GM23338 (cell line): Measurements from ENCODE around the gene NEK6. TPM values are rescaled to one million over a fixed set of nuclear protein-coding genes. Genes with fewer than 3 reads are reported as not detected.

Experiments used
- ATAC-seq: fragments of 200-7000 bp; cut with Tn5 transposase; 3 replicates; pipeline ENCODE4 v1.9.1; 2020
- DNase-seq: peaks from one replicate; pipeline ENCODE4 v3.0.0-alpha.2; 2015; ENCODE audit warnings: low spot score
- H2AFZ ChIP-seq: fragments of 200-600 bp; sonication (generic); 2 replicates; pipeline ENCODE4 v1.8.0; 2016; ENCODE audit warnings: antibody characterized with exemption, mild to moderate bottlenecking, moderate library complexity
- H3F3A ChIP-seq: fragments of 200-600 bp; sonication (generic); replicated peaks from 2 replicates; pipeline ENCODE4 v1.8.0; 2017; ENCODE audit warnings: antibody characterized with exemption, mixed run types, low read depth
- H3K27ac ChIP-seq: fragments of 200-600 bp; sonication (generic); 2 replicates; pipeline ENCODE4 v1.6.1; 2016; ENCODE audit warnings: low read depth
- H3K27me3 ChIP-seq: fragments of 200-600 bp; sonication (generic); 2 replicates; pipeline ENCODE4 v1.8.0; 2016; ENCODE audit warnings: mild to moderate bottlenecking, mixed run types, moderate library complexity; ENCODE audit not compliant: insufficient read depth
- H3K36me3 ChIP-seq: fragments of 200-600 bp; sonication (generic); 2 replicates; pipeline ENCODE4 v1.8.0; 2016; ENCODE audit warnings: mild to moderate bottlenecking; ENCODE audit not compliant: insufficient read depth
- H3K4me1 ChIP-seq: fragments of 200-600 bp; sonication (generic); 2 replicates; pipeline ENCODE4 v1.8.0; 2016; ENCODE audit warnings: mild to moderate bottlenecking, moderate library complexity; ENCODE audit not compliant: insufficient read depth
- H3K4me2 ChIP-seq: fragments of 200-600 bp; sonication (generic); 2 replicates; pipeline ENCODE4 v1.7.1; 2017; ENCODE audit warnings: mixed run types
- H3K4me3 ChIP-seq: fragments of 200-600 bp; sonication (generic); 2 replicates; pipeline ENCODE4 v1.6.1; 2016; ENCODE audit warnings: mixed run types
- H3K79me2 ChIP-seq: fragments of 200-600 bp; sonication (generic); replicated peaks from 2 replicates; pipeline ENCODE4 v1.8.0; 2017; ENCODE audit warnings: mild to moderate bottlenecking; ENCODE audit not compliant: insufficient read depth
- H3K9me2 ChIP-seq: fragments of 200-600 bp; sonication (generic); 2 replicates; pipeline ENCODE4 v1.8.0; 2017; ENCODE audit not compliant: insufficient read depth
- H4K20me1 ChIP-seq: fragments of 200-600 bp; sonication (generic); replicated peaks from 2 replicates; pipeline ENCODE4 v1.8.0; 2017; ENCODE audit warnings: mild to moderate bottlenecking; ENCODE audit not compliant: insufficient read depth
- H3K27ac Mint-ChIP-seq: 2 replicates; pipeline ENCODE4 v1.8.0; 2020; ENCODE audit warnings: inconsistent platforms, mild to moderate bottlenecking, moderate library complexity, mixed read lengths
- H3K27me3 Mint-ChIP-seq: 3 replicates; pipeline ENCODE4 v1.8.0; 2022; ENCODE audit warnings: low read depth, mild to moderate bottlenecking, moderate library complexity, mixed read lengths, inconsistent platforms; ENCODE audit not compliant: insufficient read depth, poor library complexity
- H3K36me3 Mint-ChIP-seq: 3 replicates; pipeline ENCODE4 v1.8.0; 2021; ENCODE audit warnings: low read depth, mild to moderate bottlenecking, inconsistent platforms, moderate library complexity, mixed read lengths
- H3K4me1 Mint-ChIP-seq: 3 replicates; pipeline ENCODE4 v1.8.0; 2020; ENCODE audit warnings: mild to moderate bottlenecking, inconsistent platforms, mixed read lengths
- H3K4me3 Mint-ChIP-seq: 3 replicates; pipeline ENCODE4 v1.8.0; 2021; ENCODE audit warnings: moderate library complexity, mild to moderate bottlenecking, inconsistent platforms, mixed read lengths
- H3K9me3 Mint-ChIP-seq: 3 replicates; pipeline ENCODE4 v1.8.0; 2020; ENCODE audit warnings: moderate library complexity, mild to moderate bottlenecking, inconsistent platforms, mixed read lengths
- CREB1 ChIP-seq: fragments of 250-450 bp; sonication (Bioruptor Pico); IDR thresholded peaks from 2 replicates; pipeline ENCODE4 v1.5.0; 2020; ENCODE audit warnings: low read depth, mild to moderate bottlenecking, moderate library complexity
- CTCF ChIP-seq, 2 experiments: fragments of 200-600 bp in 1 of 2; sonication (generic) in 1 of 2; conservative IDR thresholded peaks; 2 replicates each; pipeline versions ENCODE4 v1.5.1 to v1.6.1; 2016 to 2017; ENCODE audit warnings: antibody characterized with exemption in 2 of 2, low read depth in 2 of 2, mild to moderate bottlenecking in 2 of 2, moderate library complexity in 1 of 2
- ETS1 ChIP-seq: IDR thresholded peaks from 2 replicates; pipeline ENCODE4 v1.6.1; 2016; ENCODE audit warnings: antibody characterized with exemption
- EZH2phosphoT487 ChIP-seq: fragments of 200-600 bp; sonication (generic); IDR thresholded peaks from one replicate; pipeline ENCODE4 v1.8.1; 2018; ENCODE audit warnings: antibody characterized with exemption; ENCODE audit not compliant: unreplicated experiment
- JUNB ChIP-seq: IDR thresholded peaks from one replicate; pipeline ENCODE4 v1.6.1; 2016; ENCODE audit warnings: antibody characterized with exemption; ENCODE audit not compliant: unreplicated experiment
- POLR2AphosphoS5 ChIP-seq: IDR thresholded peaks from 2 replicates; pipeline ENCODE4 v1.6.1; 2016; ENCODE audit warnings: antibody characterized with exemption, low read depth
- ZNF114 ChIP-seq: fragments of 250-450 bp; sonication (Bioruptor Pico); IDR thresholded peaks from 2 replicates; pipeline ENCODE4 v1.5.0; 2020; ENCODE audit warnings: mild to moderate bottlenecking, moderate library complexity
- ZNF331 ChIP-seq: fragments of 250-450 bp; sonication (Bioruptor Pico); IDR thresholded peaks from 2 replicates; pipeline ENCODE4 v1.5.0; 2020; ENCODE audit warnings: low read depth, mild to moderate bottlenecking, moderate library complexity
- polyA plus RNA-seq: library from polyadenylated mRNA; unstranded; fragments of >200 nt; fragmentation: Nextera tagmentation; extraction: Ambion mirVana; gene quantifications from 2 replicates; pipeline ENCODE4 v1.2.1, GENCODE V29; 2016
- total RNA-seq: library from RNA; depleted of rRNA; stranded (reverse); fragments of >200 nt; shearing (Covaris generic); gene quantifications from 2 replicates; pipeline ENCODE4 v1.2.3, GENCODE V29; 2014

Gene NEK6
- total and polyA plus RNA-seq, 2 experiments from 2014 or later = 8.1 to 11.2 TPM

- Histone ChIP-seq H3K4me2 (no peak overlapping the region), H3K36me3 (no peaks in the 10 kb centered on the region), H3K4me1 (no peaks in the 10 kb centered on the region), H3F3A (no peaks in the 10 kb centered on the region), H3K27ac (no peak overlapping the region), H2AFZ (no peak overlapping the region), H3K9me2 (no peaks in the 10 kb centered on the region), H4K20me1 (no peaks in the 10 kb centered on the region), H3K79me2 (no peaks in the 10 kb centered on the region), H3K4me3 (no peak overlapping the region), H3K27me3 (no peaks in the 10 kb centered on the region)
- Mint-ChIP-seq H3K4me3 (no peak overlapping the region), H3K4me1 (peaks cover 8% of the 10 kb centered on the region), H3K36me3 (no peaks in the 10 kb centered on the region), H3K27ac (no peak overlapping the region), H3K9me3 (no peaks in the 10 kb centered on the region), H3K27me3 (peaks cover 14% of the 10 kb centered on the region)
- TF ChIP-seq ZNF331 (CRISPR knock-in tag) (no peak), ZNF114 (CRISPR knock-in tag) (no peak)
- DNase-seq = no peak
- peak; percentile 68 for ATAC-seq
Measured at GRCh38 chr9:124220946-124221451, 36.8 kb upstream of the NEK6 start.

GRCh38 chr9:124221676-124222075 is 36.1 kb upstream of the NEK6 start:
- TF ChIP-seq EZH2phosphoT487 = no peak
- TF ChIP-seq CTCF (conservative IDR thresholded peaks at IDR 0.05; ENCODE audit: low read depth in 2 of 2) = no peak
- no peak for TF ChIP-seq POLR2AphosphoS5
- no peak for TF ChIP-seq JUNB
- TF ChIP-seq ETS1 = no peak
- no peaks in the 10 kb centered on the region for H3K36me3 Mint-ChIP-seq
- H3K4me3 Mint-ChIP-seq = no peak overlapping the region
- Histone ChIP-seq H2AFZ (no peak overlapping the region), H3K27ac (no peak overlapping the region), H3K36me3 (no peaks in the 10 kb centered on the region), H3K4me2 (no peak overlapping the region), H3K9me2 (no peaks in the 10 kb centered on the region), H3K27me3 (no peaks in the 10 kb centered on the region), H3K4me3 (no peak overlapping the region), H3K79me2 (no peaks in the 10 kb centered on the region), H4K20me1 (no peaks in the 10 kb centered on the region), H3K4me1 (no peaks in the 10 kb centered on the region), H3F3A (no peaks in the 10 kb centered on the region)
- H3K27me3 Mint-ChIP-seq = peaks cover 14% of the 10 kb centered on the region
- H3K4me1 Mint-ChIP-seq = peaks cover 8% of the 10 kb centered on the region
- DNase-seq (no peak), ATAC-seq (no peak)
- H3K9me3 Mint-ChIP-seq = no peaks in the 10 kb centered on the region
- H3K27ac Mint-ChIP-seq = no peak overlapping the region

DNA sequence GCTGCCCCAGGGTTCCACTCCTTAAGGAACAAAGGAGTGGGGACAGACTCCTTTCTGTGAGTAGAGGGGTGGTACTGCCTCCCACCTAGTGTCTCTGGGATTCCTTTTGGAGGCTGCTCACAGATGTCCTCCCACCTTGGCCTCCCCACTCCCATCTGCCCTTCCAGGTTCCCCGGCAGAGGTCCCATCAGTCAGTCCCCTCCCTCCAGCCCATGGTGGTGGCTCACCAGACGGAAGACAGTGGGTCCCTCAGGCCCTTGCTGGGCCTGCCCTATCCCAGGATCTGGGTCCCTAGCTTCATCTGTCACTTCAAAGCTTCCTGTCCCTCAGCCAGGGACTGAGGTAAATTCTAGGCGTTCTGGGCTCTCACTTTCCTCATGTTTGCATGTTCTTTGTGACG is 35.6 kb upstream of the NEK6 start:
- H3K79me2 ChIP-seq = no peaks in the 10 kb centered on the region
- no peak overlapping the region for H3K27ac ChIP-seq
- H3K4me2 ChIP-seq = no peak overlapping the region
- H3K4me3 ChIP-seq = no peak overlapping the region
- DNase-seq (no peak), ATAC-seq (no peak)
- no peaks in the 10 kb centered on the region for H3F3A ChIP-seq
- H2AFZ ChIP-seq = no peak overlapping the region
- H3K4me3 Mint-ChIP-seq = no peak overlapping the region
- no peaks in the 10 kb centered on the region for H3K36me3 ChIP-seq
- peaks cover 8% of the 10 kb centered on the region for H3K4me1 Mint-ChIP-seq
- no peaks in the 10 kb centered on the region for H4K20me1 ChIP-seq
- no peaks in the 10 kb centered on the region for H3K27me3 ChIP-seq
- no peaks in the 10 kb centered on the region for H3K4me1 ChIP-seq
- no peaks in the 10 kb centered on the region for H3K9me3 Mint-ChIP-seq
- peaks cover 14% of the 10 kb centered on the region for H3K27me3 Mint-ChIP-seq
- no peaks in the 10 kb centered on the region for H3K36me3 Mint-ChIP-seq
- H3K9me2 ChIP-seq = no peaks in the 10 kb centered on the region
- no peak overlapping the region for H3K27ac Mint-ChIP-seq
- TF ChIP-seq ZNF331 (CRISPR knock-in tag) = no peak
- TF ChIP-seq CREB1 (CRISPR knock-in tag) = no peak
- TF ChIP-seq ETS1 = no peak
- TF ChIP-seq CTCF (conservative IDR thresholded peaks at IDR 0.05; ENCODE audit: low read depth in 2 of 2) = no peak
